Gastrocnemius medialis (tissue), 4 donors: ENCODE data around the gene PEX7.

Experiments
- CTCF ChIP-seq, 5 experiments: fragments of 450-650 bp in 3 of 5; fragments of 200-600 bp in 2 of 5; sonication (generic) in 2 of 5; IDR thresholded peaks in 4 of 5; conservative IDR thresholded peaks in 1 of 5; 1 replicate in 4 of 5; 2 replicates in 1 of 5; pipeline ENCODE4 v1.5.1; 2016 to 2019; ENCODE audit warnings: antibody characterized with exemption in 5 of 5, mild to moderate bottlenecking in 3 of 5, moderate library complexity in 3 of 5
- POLR2A ChIP-seq, 2 donors: fragments of 450-650 bp; IDR thresholded peaks; one replicate each; pipeline ENCODE4 v1.6.1; 2017; ENCODE audit warnings: antibody characterized with exemption in 2 of 2, mild to moderate bottlenecking in 2 of 2, moderate library complexity in 2 of 2

GRCh38 chr6:136822046-136822375 is 381 bp upstream of the PEX7 start:
- no peak for TF ChIP-seq CTCF (IDR thresholded peaks at IDR 0.05 in 4 of 5, conservative IDR thresholded peaks at IDR 0.05 in 1 of 5)
- no peak for TF ChIP-seq POLR2A (IDR thresholded peaks at IDR 0.05)
